GM12892 (cell line): ENCODE data around the gene SOHLH1.

Experiments used
- POLR2A ChIP-seq: IDR thresholded peaks from 2 replicates; pipeline ENCODE4 v1.6.1; 2011; ENCODE audit warnings: low read depth, low read length, control low read depth
- POLR2AphosphoS5 ChIP-seq: IDR thresholded peaks from 2 replicates; pipeline ENCODE4 v1.6.1; 2011; ENCODE audit warnings: low read depth, low read length, control low read depth
- TAF1 ChIP-seq: IDR thresholded peaks from 2 replicates; pipeline ENCODE4 v1.6.1; 2011; ENCODE audit warnings: low read depth, mild to moderate bottlenecking, control low read depth, low read length, borderline replicate concordance

- TF ChIP-seq POLR2A (no peak), POLR2AphosphoS5 (no peak), TAF1 (no peak)
Measured at GRCh38 chr9:135711881-135712280, 12.6 kb upstream of the SOHLH1 start.
